GM19099 (cell line): Measurements from ENCODE around the gene NTRK1.

Experiments used
- POLR2A ChIP-seq: IDR thresholded peaks from 3 replicates; pipeline ENCODE4 v1.6.1; 2011; ENCODE audit warnings: low read depth; ENCODE audit not compliant: insufficient read length; ENCODE audit errors: extremely low read depth

NTRK1 gene

GRCh38 chr1:156892190-156893047 is 31.8 kb downstream of the NTRK1 start:
- no peak for TF ChIP-seq POLR2A

GRCh38 chr1:156893048-156893953 is 32.6 kb downstream of the NTRK1 start, which contains the start of gene PEAR1:
Gene PEAR1 (plus strand): TSS chr1:156893718. CDS start chr1:156903927, 10,209 bp downstream.
- TF ChIP-seq POLR2A: no peak

- TF ChIP-seq POLR2A: no peak
These were observed 33.3 kb downstream of the NTRK1 start for GRCh38 chr1:156894001-156894400.

- no peak for TF ChIP-seq POLR2A
These were observed 34.2 kb downstream of the NTRK1 start for GRCh38 chr1:156894711-156895454.

GRCh38 chr1:156895455-156895812 is 34.8 kb downstream of the NTRK1 start:
- TF ChIP-seq POLR2A: no peak

GRCh38 chr1:156895927-156896326 is 35.3 kb downstream of the NTRK1 start:
- TF ChIP-seq POLR2A: no peak

GRCh38 chr1:156896490-156897033 is 35.9 kb downstream of the NTRK1 start:
- TF ChIP-seq POLR2A: no peak

- TF ChIP-seq POLR2A: no peak
These were observed 36.6 kb downstream of the NTRK1 start for GRCh38 chr1:156897078-156897825.

GRCh38 chr1:156898161-156898566 is 37.5 kb downstream of the NTRK1 start:
- no peak for TF ChIP-seq POLR2A

- no peak for TF ChIP-seq POLR2A
These were observed 38.5 kb downstream of the NTRK1 start for GRCh38 chr1:156898971-156899664.

- no peak for TF ChIP-seq POLR2A
These were observed 39.5 kb downstream of the NTRK1 start for GRCh38 chr1:156899956-156900718.

GRCh38 chr1:156900896-156901589 is 40.4 kb downstream of the NTRK1 start:
- no peak for TF ChIP-seq POLR2A

GRCh38 chr1:156901590-156901900 is 40.9 kb downstream of the NTRK1 start:
- TF ChIP-seq POLR2A: no peak
